OCI-LY3 (cell line): Measurements from ENCODE around the gene TNS1.

Experiments used
- H2AFZ ChIP-seq: fragments of 200-600, 300-600 bp; shearing (Covaris generic); 2 replicates; pipeline ENCODE4 v1.6.0; 2014; ENCODE audit warnings: antibody characterized with exemption, low read depth, low read length
- H3K27ac ChIP-seq: fragments of 200-600, 300-600 bp; sonication (generic); 2 replicates; pipeline ENCODE4 v1.5.1; 2014; ENCODE audit warnings: mild to moderate bottlenecking, low read length, moderate library complexity, mixed read lengths
- H3K27me3 ChIP-seq: fragments of 200-600, 300-600 bp; sonication (generic); 2 replicates; pipeline ENCODE4 v1.6.1; 2014; ENCODE audit warnings: low read depth, low read length, mixed read lengths
- H3K36me3 ChIP-seq: fragments of 200-600, 300-600 bp; sonication (generic); replicated peaks from 2 replicates; pipeline ENCODE3; 2014; ENCODE audit warnings: low read depth, low read length, mixed read lengths
- H3K4me1 ChIP-seq: fragments of 300-600, 200-600 bp; sonication (generic); 2 replicates; pipeline ENCODE4 v1.6.1; 2014; ENCODE audit warnings: low read length, mixed read lengths
- H3K4me2 ChIP-seq: fragments of 200-600, 300-600 bp; sonication (generic); 2 replicates; pipeline ENCODE4 v1.6.1; 2014; ENCODE audit warnings: low read length, mixed read lengths
- H3K4me3 ChIP-seq: fragments of 300-600, 200-600 bp; sonication (generic); 2 replicates; pipeline ENCODE4 v1.5.1; 2014; ENCODE audit warnings: antibody characterized with exemption, mild to moderate bottlenecking, low read length, moderate library complexity
- H3K79me2 ChIP-seq: fragments of 300-600, 200-600 bp; shearing (Covaris generic); 2 replicates; pipeline ENCODE4 v1.6.1; 2014; ENCODE audit warnings: mild to moderate bottlenecking, low read length, mixed read lengths
- H3K9ac ChIP-seq: fragments of 300-600, 200-600 bp; shearing (Covaris generic); 2 replicates; pipeline ENCODE4 v1.6.0; 2014; ENCODE audit warnings: mild to moderate bottlenecking, low read length, moderate library complexity
- H3K9me3 ChIP-seq: fragments of 200-600, 300-600 bp; shearing (Covaris generic); 2 replicates; pipeline ENCODE4 v1.6.1; 2014; ENCODE audit warnings: low read length, mixed read lengths; ENCODE audit not compliant: insufficient read depth
- H4K20me1 ChIP-seq: fragments of 200-600, 300-600 bp; sonication (generic); 2 replicates; pipeline ENCODE4 v1.6.1; 2016; ENCODE audit warnings: low read length, mixed read lengths; ENCODE audit not compliant: insufficient read depth
- EZH2phosphoT487 ChIP-seq: fragments of 200-600 bp; shearing (Covaris generic); IDR thresholded peaks from 2 replicates; pipeline ENCODE4 v1.6.1; 2018; ENCODE audit warnings: antibody characterized with exemption, mixed run types, low read depth
- TF ChIP-seq, protein P1 (sequence below): fragments of 200-600, 300-600 bp; sonication (generic); IDR thresholded peaks from 2 replicates; pipeline ENCODE4 v1.5.1; 2014; ENCODE audit warnings: antibody characterized with exemption, low read length, low read depth

Gene TNS1

DNA sequence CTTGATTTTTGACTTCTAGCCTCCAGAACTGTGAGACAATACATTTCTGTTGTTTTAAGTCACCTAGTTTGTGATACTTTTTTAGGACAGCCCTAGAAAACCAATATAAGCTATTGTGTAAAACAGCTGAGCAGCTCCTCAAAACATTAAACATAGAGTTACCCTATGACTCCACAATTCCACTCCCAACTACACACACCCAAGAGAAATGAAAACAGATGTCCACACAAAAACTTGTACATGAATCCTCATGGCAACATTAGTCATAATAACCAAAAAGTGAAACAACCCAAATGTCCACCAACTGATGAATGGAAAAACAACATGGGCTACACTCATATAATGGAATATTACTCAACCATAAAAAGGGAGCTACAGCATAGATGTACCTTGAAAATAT is 32.6 kb downstream of the TNS1 start:
- Histone ChIP-seq H3K27ac (no peak overlapping the region), H3K9me3 (no peaks in the 10 kb centered on the region), H2AFZ (no peak overlapping the region), H3K4me3 (no peak overlapping the region), H3K4me2 (no peak overlapping the region), H3K36me3 (no peaks in the 10 kb centered on the region), H3K79me2 (no peaks in the 10 kb centered on the region), H4K20me1 (no peaks in the 10 kb centered on the region), H3K27me3 (peaks cover 11% of the 10 kb centered on the region; the same call in 1 of the 2 replicates), H3K4me1 (no peaks in the 10 kb centered on the region), H3K9ac (no peak overlapping the region)
- TF ChIP-seq EZH2phosphoT487: no peak
- TF ChIP-seq, protein P1, sequence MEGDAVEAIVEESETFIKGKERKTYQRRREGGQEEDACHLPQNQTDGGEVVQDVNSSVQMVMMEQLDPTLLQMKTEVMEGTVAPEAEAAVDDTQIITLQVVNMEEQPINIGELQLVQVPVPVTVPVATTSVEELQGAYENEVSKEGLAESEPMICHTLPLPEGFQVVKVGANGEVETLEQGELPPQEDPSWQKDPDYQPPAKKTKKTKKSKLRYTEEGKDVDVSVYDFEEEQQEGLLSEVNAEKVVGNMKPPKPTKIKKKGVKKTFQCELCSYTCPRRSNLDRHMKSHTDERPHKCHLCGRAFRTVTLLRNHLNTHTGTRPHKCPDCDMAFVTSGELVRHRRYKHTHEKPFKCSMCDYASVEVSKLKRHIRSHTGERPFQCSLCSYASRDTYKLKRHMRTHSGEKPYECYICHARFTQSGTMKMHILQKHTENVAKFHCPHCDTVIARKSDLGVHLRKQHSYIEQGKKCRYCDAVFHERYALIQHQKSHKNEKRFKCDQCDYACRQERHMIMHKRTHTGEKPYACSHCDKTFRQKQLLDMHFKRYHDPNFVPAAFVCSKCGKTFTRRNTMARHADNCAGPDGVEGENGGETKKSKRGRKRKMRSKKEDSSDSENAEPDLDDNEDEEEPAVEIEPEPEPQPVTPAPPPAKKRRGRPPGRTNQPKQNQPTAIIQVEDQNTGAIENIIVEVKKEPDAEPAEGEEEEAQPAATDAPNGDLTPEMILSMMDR: no peak

DNA sequence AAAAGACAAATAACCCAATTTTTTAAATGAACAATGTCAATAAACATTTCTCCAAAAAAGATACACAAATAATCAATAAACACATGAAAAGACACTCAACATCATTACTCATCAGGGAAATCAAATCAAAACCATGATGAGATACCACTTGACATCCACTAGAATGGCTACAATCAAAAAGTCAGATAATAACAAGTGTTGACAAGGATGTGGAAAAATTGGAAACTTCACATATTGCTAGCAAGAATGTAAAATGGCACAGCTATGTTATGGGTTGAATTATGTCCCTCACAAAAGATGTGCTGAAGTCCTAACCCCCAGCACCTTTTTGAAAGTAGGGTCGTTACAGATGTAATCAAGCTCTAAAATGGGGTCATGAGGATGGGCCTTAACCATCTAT is 33.2 kb downstream of the TNS1 start:
- Histone ChIP-seq H3K36me3 (no peaks in the 10 kb centered on the region), H2AFZ (no peak overlapping the region), H4K20me1 (no peaks in the 10 kb centered on the region), H3K4me1 (no peaks in the 10 kb centered on the region), H3K27me3 (peaks cover 11% of the 10 kb centered on the region; the same call in 1 of the 2 replicates), H3K9me3 (no peaks in the 10 kb centered on the region), H3K79me2 (no peaks in the 10 kb centered on the region), H3K9ac (no peak overlapping the region), H3K4me2 (no peak overlapping the region), H3K4me3 (no peak overlapping the region), H3K27ac (no peak overlapping the region)
- TF ChIP-seq EZH2phosphoT487: no peak
- TF ChIP-seq, protein P1: no peak

DNA sequence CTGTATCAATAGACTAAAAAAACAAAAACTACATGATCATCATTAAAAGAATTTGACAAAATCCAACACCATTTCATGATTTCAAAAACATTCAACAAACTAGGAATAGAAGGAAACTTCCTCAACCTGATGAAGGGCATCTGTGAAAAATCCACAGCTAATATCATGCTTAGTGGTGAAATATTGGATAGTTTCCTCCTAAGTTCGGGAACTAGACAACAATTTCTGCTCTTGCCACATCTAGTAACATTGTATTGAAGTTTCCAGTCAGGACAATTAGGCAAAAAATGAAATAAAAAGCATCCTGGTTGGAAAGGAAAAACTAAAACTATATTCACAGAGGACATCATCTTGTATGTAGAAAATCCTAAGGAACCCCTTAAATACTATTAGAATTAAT is 34.8 kb downstream of the TNS1 start:
- no peaks in the 10 kb centered on the region for H3K36me3 ChIP-seq
- peaks cover 11% of the 10 kb centered on the region; the same call in 1 of the 2 replicates for H3K27me3 ChIP-seq

DNA sequence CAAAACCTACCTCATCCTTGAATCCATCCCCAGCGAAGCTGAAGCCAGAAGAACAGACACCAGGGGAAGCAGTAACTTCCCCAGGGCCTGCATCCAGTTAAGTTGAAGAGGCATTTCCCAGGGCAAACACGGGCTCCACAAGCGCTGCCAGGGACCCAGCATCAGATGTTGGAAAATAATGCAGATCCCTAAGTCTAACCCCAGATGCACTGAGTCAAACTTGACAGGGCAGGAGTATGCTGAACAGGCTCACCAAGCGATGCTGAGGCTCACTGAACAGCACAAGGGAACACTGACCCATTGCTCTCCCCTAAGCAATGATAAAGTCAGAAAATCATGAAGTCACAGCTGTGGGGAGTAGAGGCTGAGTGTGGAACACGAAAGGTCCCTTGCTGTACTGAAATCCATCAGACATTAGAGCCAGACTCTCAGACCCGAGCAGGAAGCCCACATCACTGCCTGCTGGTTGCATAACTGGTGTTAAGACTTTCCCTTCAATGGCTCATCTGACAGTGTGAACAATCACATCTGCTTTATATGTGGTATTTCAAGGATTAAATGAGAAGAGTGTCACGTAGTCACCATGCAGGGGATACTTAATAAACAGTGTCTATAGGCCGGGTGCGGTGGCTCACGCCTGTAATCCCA is 36.2 kb downstream of the TNS1 start:
- H3K27ac ChIP-seq: no peak overlapping the region
- H3K79me2 ChIP-seq: no peaks in the 10 kb centered on the region
- H3K4me3 ChIP-seq: no peak overlapping the region
- no peaks in the 10 kb centered on the region for H3K4me1 ChIP-seq
- no peak overlapping the region for H2AFZ ChIP-seq
- no peaks in the 10 kb centered on the region for H4K20me1 ChIP-seq
- no peaks in the 10 kb centered on the region for H3K9me3 ChIP-seq
- no peaks in the 10 kb centered on the region for H3K36me3 ChIP-seq
- TF ChIP-seq EZH2phosphoT487: no peak
- TF ChIP-seq, protein P1: no peak
- H3K27me3 ChIP-seq: peaks cover 11% of the 10 kb centered on the region; the same call in 1 of the 2 replicates
- H3K9ac ChIP-seq: no peak overlapping the region
- no peak overlapping the region for H3K4me2 ChIP-seq

More for the DNA sequence above, 34.8 kb downstream of the TNS1 start:
- no peaks in the 10 kb centered on the region for H4K20me1 ChIP-seq
- H3K4me1 ChIP-seq: no peaks in the 10 kb centered on the region
- no peak overlapping the region for H3K9ac ChIP-seq
- H3K79me2 ChIP-seq: no peaks in the 10 kb centered on the region
- H2AFZ ChIP-seq: no peak overlapping the region
- no peak overlapping the region for H3K27ac ChIP-seq
- no peaks in the 10 kb centered on the region for H3K9me3 ChIP-seq
- H3K4me2 ChIP-seq: no peak overlapping the region
- H3K4me3 ChIP-seq: no peak overlapping the region
- no peak for TF ChIP-seq EZH2phosphoT487
- TF ChIP-seq, protein P1: no peak
